Rectal smooth muscle tissue (tissue), 1 donor: Measurements from ENCODE around the gene TFAP2A.

ENCODE experiments used
- H3K27ac ChIP-seq: one replicate; pipeline ENCODE4 v1.7.0; 2013; ENCODE audit warnings: low read depth, low read length, inconsistent platforms
- H3K27me3 ChIP-seq: one replicate; pipeline ENCODE4 v1.7.0; 2013; ENCODE audit warnings: low read length; ENCODE audit not compliant: control insufficient read depth, insufficient read depth
- H3K36me3 ChIP-seq: one replicate; pipeline ENCODE4 v1.7.0; 2013; ENCODE audit warnings: low read length; ENCODE audit not compliant: control insufficient read depth, insufficient read depth
- H3K4me1 ChIP-seq: one replicate; pipeline ENCODE4 v1.7.0; 2013; ENCODE audit warnings: low read length; ENCODE audit not compliant: control insufficient read depth, insufficient read depth
- H3K4me3 ChIP-seq: one replicate; pipeline ENCODE4 v1.7.0; 2013; ENCODE audit warnings: low read length
- H3K9ac ChIP-seq: one replicate; pipeline ENCODE4 v1.7.0; 2013; ENCODE audit warnings: low read length

TFAP2A gene

GRCh38 chr6:10399451-10399850 is 15.4 kb downstream of the TFAP2A start:
- Histone ChIP-seq H3K27ac (no peak overlapping the region), H3K36me3 (no peaks in the 10 kb centered on the region), H3K9ac (no peak overlapping the region), H3K4me1 (peaks cover 7% of the 10 kb centered on the region), H3K4me3 (no peak overlapping the region), H3K27me3 (peaks cover 13% of the 10 kb centered on the region)

GRCh38 chr6:10398446-10399218 is 16.2 kb downstream of the TFAP2A start:
- Histone ChIP-seq H3K27ac (no peak overlapping the region), H3K4me1 (peaks cover 4% of the 10 kb centered on the region), H3K36me3 (no peaks in the 10 kb centered on the region), H3K27me3 (peaks cover 15% of the 10 kb centered on the region), H3K9ac (no peak overlapping the region), H3K4me3 (no peak overlapping the region)

DNA sequence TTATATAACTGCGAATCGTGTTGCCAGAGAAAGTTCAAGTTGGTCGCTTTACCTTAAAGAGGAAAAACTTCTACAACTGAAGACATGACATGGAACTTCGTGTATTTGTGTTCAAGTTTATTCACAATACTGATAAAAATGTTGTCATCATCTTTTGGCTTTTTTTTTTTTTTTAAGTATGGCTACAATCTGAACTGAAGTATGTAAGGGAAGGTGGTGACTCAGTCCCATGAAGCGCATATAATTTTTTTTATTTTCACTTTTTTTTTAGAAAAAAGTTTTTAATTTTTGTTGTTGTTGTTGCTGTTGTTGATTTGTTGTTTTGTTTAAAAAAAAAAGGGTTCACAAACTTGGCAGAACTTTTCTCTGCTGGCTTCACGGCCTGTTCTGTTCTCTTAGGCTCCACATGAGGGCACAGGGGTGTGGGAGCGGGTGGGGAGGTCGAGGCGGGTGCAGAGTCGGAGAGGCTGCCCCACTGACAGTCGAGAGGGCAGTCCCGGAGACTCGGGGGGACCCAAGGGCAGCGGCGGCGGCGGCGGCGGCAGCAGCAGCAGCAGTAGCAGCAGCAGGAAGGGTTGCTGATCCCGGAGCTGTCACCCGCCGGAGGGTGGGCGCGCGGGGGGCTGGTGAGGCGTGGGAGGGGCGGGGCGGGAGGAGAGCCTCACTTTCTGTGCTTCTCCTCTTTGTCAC is 17.0 kb downstream of the TFAP2A start:
- no peak overlapping the region for H3K9ac ChIP-seq
- no peaks in the 10 kb centered on the region for H3K4me1 ChIP-seq
- H3K36me3 ChIP-seq: no peaks in the 10 kb centered on the region
- H3K27me3 ChIP-seq: peaks cover 20% of the 10 kb centered on the region
- H3K27ac ChIP-seq: no peak overlapping the region
- H3K4me3 ChIP-seq: no peak overlapping the region

DNA sequence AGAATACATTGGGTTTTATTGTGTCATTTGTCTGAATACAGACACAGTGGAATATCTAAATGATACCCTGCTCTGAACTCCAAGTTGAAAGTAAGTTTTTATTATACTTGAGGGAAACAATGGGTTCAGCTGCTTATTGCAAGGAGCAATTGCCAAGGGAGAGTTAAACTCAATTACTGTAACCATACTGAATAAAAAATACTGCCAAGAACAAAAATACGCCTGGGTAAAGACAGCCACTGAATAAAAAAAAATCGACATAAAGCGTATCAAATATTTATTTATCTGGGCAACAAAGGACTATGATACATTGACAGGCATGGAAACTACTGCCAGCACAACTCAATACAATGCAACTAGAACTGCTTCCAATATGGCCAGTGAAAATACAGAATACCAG is 18.1 kb downstream of the TFAP2A start:
- Histone ChIP-seq H3K36me3 (no peaks in the 10 kb centered on the region), H3K9ac (no peak overlapping the region), H3K27ac (no peak overlapping the region), H3K4me1 (no peaks in the 10 kb centered on the region), H3K4me3 (no peak overlapping the region), H3K27me3 (peaks cover 20% of the 10 kb centered on the region)

- H3K4me1 ChIP-seq: no peaks in the 10 kb centered on the region
- H3K27me3 ChIP-seq: peaks cover 25% of the 10 kb centered on the region
- H3K36me3 ChIP-seq: no peaks in the 10 kb centered on the region
- H3K27ac ChIP-seq: no peak overlapping the region
- no peak overlapping the region for H3K9ac ChIP-seq
- no peak overlapping the region for H3K4me3 ChIP-seq
Observed at GRCh38 chr6:10395704-10396546, 18.9 kb downstream of the TFAP2A start.

- no peaks in the 10 kb centered on the region for H3K36me3 ChIP-seq
- peaks cover 27% of the 10 kb centered on the region for H3K27me3 ChIP-seq
- no peak overlapping the region for H3K27ac ChIP-seq
- H3K4me1 ChIP-seq: no peaks in the 10 kb centered on the region
- no peak overlapping the region for H3K4me3 ChIP-seq
- H3K9ac ChIP-seq: no peak overlapping the region
Observed at GRCh38 chr6:10395171-10395703, 19.6 kb downstream of the TFAP2A start.

DNA sequence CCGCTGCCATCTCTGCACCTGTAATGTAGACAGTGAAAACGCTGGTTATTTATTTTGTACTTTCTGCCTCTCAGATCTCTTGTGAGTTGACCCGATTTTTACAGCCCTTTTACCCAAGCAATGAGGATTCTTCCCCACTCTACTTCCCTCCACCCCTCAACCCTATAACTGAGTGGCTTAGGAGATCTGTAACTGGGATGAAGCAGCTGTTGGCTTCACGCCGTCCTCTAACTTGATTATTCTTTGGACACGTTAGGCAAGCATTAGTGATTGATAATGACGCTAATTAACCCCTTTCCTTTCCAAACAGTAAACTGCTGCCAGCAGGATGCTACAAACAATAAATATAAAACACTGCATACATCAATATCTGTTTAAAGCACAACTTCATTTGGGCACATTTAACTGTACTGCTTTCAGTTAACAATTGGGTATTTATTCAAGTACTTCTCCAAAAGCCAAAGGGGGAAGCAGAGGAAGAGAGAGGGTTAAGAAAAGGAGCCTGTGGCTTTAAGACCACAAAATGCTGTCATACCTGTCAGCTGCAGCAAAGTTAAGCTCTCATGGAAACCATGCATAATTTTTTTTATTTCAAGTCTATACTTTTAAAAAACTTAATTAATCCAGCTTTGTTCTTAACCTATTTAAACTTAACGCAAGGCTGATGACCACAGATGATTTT is 21.2 kb downstream of the TFAP2A start:
- no peak overlapping the region for H3K9ac ChIP-seq
- no peak overlapping the region for H3K4me3 ChIP-seq
- H3K4me1 ChIP-seq: no peaks in the 10 kb centered on the region
- H3K36me3 ChIP-seq: no peaks in the 10 kb centered on the region
- peaks cover 27% of the 10 kb centered on the region for H3K27me3 ChIP-seq
- H3K27ac ChIP-seq: no peak overlapping the region

DNA sequence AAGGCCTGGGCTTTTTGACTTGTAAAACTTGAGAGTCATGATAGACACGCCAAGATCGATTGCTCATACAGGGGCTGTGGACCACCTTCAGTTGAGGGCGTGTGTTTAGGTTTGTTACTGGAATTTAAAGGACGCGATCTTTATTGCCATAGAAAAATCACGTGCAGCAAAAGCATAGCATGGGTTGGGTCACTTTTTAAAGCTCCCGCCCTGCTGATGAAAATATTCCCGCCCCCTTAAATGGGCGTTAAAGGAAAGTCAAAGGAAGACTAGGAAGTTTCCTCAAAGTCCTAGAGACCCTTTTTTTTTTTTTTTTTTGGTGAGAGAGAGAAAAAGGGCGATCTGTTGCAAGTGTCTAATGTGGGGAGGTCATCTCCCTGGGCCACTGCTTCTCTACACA is 23.1 kb downstream of the TFAP2A start:
- H3K4me3 ChIP-seq: no peak overlapping the region
- H3K9ac ChIP-seq: no peak overlapping the region
- no peaks in the 10 kb centered on the region for H3K36me3 ChIP-seq
- peaks cover 40% of the 10 kb centered on the region for H3K27me3 ChIP-seq
- H3K4me1 ChIP-seq: no peaks in the 10 kb centered on the region
- H3K27ac ChIP-seq: no peak overlapping the region

DNA sequence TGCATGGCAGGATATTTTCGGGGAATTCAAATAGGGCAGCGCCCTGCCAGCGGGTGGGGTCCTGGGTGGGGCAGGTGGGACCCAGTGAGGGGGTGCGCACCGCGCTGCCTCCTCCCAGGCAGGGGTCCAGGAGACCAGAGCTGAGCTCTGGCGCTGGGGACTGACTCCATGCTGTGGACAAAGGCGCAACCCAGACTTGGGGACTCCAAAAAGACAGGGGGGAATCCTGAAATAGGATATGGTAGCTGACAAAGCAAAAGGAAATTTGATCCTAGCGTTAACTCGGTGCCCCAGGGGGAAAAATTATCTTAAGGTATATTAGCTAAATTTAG is 23.6 kb downstream of the TFAP2A start:
- H3K36me3 ChIP-seq: no peaks in the 10 kb centered on the region
- peaks cover 44% of the 10 kb centered on the region for H3K27me3 ChIP-seq
- no peaks in the 10 kb centered on the region for H3K4me1 ChIP-seq

GRCh38 chr6:10390495-10391298 is 24.2 kb downstream of the TFAP2A start:
- Histone ChIP-seq H3K4me3 (no peak overlapping the region), H3K36me3 (no peaks in the 10 kb centered on the region), H3K27me3 (peaks cover 46% of the 10 kb centered on the region), H3K27ac (no peak overlapping the region), H3K4me1 (no peaks in the 10 kb centered on the region), H3K9ac (no peak overlapping the region)

More for the DNA sequence above, 23.6 kb downstream of the TFAP2A start:
- no peak overlapping the region for H3K4me3 ChIP-seq
- no peak overlapping the region for H3K9ac ChIP-seq
- H3K27ac ChIP-seq: no peak overlapping the region

DNA sequence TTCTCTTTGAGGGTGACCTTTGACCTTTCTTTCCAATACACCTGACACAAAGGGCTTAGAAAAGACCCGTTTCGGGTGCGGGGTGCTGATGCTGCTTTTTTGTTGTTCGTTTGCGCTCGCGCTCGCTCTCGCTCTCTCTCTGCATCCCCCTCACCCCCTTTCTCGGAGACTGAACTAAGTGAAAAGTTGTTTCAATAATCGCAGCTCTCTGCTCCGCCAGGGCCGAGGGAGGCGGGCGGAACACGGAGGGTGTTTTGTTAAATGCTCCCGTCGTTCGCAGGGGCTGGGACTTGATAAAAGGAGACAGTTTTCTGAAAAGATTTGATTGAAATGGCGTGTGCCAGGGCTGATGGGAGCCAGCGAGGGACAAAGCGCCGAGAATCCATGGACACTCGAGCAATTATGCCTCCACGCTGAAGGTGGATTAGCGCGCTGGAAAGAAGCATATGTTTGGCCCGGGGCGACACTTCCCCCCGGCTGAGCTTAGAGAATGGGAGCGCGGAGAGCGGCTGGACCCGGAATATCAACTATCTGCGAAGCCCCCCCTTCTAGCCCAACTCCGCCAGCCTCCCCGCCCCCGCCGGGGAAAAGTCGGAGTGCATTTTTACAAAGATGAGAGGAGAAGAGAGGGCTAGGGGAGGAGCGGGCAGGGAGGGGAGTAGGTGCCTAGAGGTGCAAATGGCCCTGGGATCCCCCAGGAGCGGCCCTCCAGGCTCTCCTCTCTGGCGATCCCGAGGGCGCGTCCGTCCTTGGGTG is 25.0 kb downstream of the TFAP2A start:
- H3K36me3 ChIP-seq: no peaks in the 10 kb centered on the region
- peaks cover 51% of the 10 kb centered on the region for H3K27me3 ChIP-seq
- H3K4me1 ChIP-seq: no peaks in the 10 kb centered on the region
- H3K9ac ChIP-seq: no peak overlapping the region
- no peak overlapping the region for H3K4me3 ChIP-seq
- no peak overlapping the region for H3K27ac ChIP-seq
